GM21360 (cell line): ENCODE measurements around the gene LMO7.

Experiments used
- ATAC-seq: cut with Tn5 transposase; IDR thresholded peaks from one replicate; pipeline ENCODE4 v1.9.1; 2021; ENCODE audit warnings: mild to moderate bottlenecking, moderate library complexity; ENCODE audit not compliant: unreplicated experiment

LMO7 gene

DNA sequence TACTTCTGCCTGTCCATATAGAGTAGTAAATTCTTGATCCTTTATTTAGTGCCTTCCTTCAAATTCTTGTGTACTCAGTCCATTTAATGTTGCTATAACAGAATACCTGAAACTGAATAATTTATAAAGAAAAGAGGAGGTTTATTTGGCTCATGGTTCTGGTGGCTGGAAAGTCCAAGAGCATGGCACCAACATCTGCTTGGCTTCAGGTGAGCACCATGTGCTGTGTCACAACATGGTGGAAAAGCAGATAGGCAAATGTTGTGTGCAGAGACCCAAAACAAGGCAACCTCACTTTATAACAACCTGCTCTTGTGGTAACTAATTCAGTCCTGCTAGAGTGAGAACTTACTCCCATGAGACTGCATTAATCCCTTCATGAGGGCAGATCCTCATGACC is 195.3 kb downstream of the LMO7 start:
- no peak for ATAC-seq

DNA sequence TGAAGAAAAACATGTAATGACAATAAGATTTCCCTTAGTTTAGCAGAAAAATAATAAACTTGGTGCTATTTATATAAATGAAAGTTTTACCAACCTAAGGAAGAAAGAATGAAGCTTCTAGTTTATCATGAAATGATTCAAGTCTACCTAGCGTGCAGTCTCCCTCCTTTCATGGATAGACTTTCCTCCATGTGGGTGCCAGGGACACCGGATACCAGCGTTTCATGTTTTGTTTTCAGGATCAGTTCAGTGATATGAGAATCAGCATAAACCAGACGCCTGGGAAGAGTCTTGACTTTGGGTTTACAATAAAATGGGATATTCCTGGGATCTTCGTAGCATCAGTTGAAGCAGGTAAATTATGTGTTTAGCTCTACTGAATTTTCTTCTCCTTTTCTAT is 196.7 kb downstream of the LMO7 start:
- no peak for ATAC-seq

DNA sequence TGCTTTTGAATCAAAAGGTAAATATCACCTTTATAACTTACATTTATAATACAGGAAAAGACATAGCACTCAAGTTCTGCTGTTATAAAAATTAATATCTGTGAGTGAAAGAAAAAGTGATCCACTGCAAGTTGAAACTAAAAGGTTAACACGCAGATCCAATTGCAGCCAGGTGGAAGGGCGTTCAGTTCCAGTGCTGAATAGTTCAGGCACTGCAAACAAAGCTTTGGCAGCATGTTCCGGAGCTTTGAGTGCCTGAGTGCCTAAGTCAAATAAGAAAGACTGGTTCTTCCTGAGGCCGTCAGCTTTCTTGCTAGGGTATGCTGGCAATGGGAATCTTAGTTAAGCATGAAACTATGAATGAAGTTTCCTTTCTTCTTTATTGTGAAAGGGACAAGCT is 200.3 kb downstream of the LMO7 start:
- no peak for ATAC-seq

GRCh38 chr13:75838366-75839005 is 202.4 kb downstream of the LMO7 start:
- no peak for ATAC-seq

DNA sequence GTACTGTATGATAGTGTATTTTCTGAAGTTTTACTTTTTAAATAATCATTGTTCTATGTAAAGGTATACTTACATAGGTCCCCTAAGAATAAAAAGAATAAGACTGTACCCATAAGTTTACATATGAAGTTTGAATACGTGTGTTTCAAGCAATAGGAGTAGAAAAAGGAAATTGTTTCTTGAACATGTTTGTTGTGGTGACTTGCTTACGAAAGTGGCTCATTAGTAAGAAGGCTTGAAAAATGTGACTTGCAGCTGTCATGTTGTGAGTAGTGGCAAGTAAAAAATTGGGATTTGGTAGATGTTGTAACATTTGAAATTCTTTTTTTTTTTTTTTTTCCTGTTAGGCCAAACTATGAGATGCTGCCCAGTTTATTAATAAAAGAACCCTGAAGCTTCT is 203.3 kb downstream of the LMO7 start:
- ATAC-seq: no peak

GRCh38 chr13:75841905-75842304 is 205.8 kb downstream of the LMO7 start:
- ATAC-seq: no peak

- no peak for ATAC-seq
These were observed 206.9 kb downstream of the LMO7 start for GRCh38 chr13:75843074-75843473.

DNA sequence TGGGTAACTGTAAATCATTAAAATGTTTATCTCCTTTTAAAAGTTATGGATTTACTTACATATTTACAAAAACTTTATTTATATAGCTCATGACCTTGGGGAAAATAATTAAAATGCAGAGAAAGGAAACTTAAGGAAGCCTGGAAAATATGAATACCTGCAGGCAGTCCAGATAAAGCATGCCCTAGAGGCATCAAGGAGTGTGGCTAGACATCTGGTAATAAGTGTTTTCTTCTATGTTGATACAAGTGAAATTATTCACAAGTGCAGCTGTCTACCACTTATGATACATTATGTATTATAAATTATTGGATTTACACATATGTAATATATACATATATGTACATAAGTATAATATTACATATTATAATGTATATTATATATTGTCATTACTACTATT is 207.9 kb downstream of the LMO7 start:
- no peak for ATAC-seq

DNA sequence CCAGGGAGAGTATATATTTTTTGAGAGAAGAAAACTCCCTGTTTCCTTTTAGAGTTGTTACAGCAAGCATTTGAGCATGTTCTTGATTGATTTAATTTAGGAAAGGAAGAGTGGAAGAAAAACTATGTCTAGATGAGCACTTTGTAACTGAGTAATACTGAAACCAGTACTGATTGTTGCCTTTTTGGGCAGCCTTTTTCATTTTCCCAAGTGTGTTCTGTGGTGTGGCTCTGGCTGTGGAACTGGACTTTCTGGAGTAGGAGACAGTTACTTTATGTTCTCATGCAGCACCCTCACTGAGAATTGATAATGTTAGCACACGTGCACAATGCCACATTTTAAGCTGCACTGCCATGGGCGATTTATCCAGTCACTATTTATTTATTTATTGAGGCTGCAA is 211.5 kb downstream of the LMO7 start:
- peak; percentile 75 for ATAC-seq

GRCh38 chr13:75850916-75851315 is 214.8 kb downstream of the LMO7 start:
- no peak for ATAC-seq

DNA sequence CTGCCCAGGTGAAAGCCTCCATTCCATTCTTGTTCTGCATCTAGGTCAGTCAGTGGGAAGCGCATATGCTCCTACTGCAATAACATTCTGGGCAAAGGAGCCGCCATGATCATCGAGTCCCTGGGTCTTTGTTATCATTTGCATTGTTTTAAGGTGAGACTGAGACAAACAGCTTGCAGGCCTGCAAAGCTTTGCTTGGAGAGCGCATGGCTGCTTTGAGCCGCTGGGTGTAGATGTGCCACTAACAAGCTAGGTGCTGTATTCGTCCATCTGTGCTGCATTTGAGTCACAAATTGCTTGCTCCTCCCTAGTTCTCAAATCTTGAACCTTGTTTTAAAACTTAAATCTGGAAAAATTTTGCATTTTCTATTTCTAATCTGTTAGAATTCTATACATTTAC is 219.1 kb downstream of the LMO7 start:
- no peak for ATAC-seq

- ATAC-seq: no peak
These were observed 219.7 kb downstream of the LMO7 start for GRCh38 chr13:75855847-75856246.

- no peak for ATAC-seq
These were observed 221.2 kb downstream of the LMO7 start for GRCh38 chr13:75857291-75857690.

DNA sequence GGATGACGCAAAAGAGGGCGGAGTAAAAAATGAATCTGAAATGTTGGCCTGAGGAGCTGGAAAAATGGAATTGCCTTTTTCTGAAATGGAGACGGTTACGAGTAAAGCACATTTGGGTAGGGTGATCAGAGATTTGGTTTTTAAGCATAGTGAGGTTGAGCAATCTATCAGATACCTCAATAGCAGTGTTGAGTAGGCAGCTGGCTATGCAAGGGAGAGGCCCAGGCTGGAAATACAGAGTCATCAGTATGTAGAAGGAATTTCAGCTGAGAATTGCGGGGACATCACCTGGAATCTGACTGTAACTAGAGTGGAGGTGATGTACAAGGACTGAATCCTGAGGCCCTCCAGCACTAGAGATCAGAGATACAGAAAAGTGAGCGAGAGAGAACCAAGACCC is 224.8 kb downstream of the LMO7 start:
- ATAC-seq: no peak

DNA sequence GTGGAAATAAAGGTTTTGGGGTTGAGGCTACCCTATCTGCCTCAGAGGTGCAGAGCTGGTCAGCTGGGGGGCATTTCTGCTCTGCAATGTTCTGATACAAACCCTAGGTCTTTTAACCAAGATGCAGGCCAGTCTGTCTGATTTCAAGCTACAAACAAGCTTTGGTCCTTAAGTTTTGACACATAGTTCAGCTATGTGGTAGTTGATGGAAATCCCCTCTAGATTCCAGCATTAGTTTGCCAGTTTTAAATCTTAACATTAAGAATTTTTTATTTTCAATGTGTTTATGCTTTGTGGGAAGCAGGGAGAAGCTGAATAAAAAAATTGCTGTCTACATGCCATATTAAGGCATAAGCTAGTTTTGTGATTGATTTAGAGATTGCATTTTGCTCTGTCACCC is 225.7 kb downstream of the LMO7 start:
- ATAC-seq: no peak

- no peak for ATAC-seq
These were observed 228.6 kb downstream of the LMO7 start for GRCh38 chr13:75864718-75865117.

DNA sequence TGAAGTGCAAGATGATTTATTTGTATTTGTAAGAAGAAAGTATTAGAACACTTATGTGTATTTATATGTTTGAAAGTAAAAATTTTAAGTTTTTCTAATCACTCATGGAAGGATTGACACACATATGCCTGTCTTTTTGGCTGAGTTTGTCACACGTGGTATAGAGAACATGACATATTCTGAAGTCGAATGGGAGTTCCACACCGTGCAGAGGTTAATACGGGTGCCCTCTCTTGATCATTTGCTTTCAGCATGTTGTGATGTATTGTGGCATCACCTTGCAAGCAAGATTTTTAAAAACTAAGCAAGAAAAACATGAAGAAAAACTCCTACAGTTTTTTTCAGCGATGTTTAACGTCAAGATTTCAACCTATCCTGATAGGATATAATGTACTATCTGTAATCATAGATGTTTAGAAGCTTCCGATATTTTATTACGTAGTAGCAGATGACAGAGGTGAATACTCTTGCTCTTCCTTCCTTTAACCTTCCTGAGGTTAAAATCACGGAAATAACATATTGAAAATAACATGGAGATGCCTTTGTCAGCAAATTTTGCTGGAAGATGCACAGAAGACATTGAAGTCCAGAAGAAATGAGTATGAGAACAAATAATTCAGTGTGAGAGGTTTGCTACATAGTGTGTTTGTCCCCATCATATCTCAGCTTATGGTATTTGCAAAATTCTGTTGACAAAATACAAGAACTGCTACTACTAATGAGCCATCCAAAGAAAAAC is 231.4 kb downstream of the LMO7 start:
- ATAC-seq: no peak

DNA sequence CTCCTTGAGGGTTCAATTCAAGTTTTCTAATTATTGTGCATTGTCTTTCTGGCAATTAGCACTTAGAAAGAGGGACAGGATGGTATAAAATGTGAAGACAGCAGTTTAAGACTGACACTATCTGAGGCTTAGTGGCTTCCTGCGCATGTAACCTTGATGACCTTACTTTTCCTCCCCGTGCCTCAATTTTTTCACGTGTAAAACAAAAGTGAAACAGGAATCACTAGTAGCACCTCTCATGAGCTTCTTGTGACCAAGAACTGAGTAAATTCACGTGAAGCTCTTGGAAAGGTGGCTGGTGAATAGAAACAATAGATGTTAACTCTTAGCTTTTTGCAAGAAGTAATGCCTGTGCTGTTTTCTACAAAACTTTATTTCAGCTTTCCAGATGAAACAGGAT is 233.9 kb downstream of the LMO7 start:
- ATAC-seq: no peak

DNA sequence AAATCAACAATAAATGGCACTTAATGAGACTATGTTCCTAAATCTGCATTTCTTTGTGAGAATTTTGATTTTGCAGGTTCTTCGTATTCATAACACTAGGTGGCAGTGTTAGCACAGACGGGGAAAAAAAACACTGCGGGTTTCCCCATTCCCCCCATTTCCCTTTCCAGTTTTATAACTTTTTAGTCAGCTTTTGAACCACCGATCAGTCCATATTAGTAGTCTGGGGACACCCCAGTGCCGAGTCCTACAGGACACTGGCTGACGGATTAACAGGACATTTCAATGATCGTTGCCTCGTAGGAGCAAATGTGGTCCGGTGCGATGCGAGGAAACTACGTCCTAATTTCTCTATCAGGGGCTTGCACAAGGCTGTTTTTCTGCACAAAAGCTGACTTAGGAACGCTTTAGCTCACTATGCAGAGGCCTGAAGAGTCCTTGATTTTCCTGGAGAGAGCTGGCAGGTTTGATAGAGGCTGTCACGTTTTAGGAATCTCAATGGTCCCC is 234.3 kb downstream of the LMO7 start:
- no peak for ATAC-seq

GRCh38 chr13:75871059-75871458 is 234.9 kb downstream of the LMO7 start:
- no peak for ATAC-seq

DNA sequence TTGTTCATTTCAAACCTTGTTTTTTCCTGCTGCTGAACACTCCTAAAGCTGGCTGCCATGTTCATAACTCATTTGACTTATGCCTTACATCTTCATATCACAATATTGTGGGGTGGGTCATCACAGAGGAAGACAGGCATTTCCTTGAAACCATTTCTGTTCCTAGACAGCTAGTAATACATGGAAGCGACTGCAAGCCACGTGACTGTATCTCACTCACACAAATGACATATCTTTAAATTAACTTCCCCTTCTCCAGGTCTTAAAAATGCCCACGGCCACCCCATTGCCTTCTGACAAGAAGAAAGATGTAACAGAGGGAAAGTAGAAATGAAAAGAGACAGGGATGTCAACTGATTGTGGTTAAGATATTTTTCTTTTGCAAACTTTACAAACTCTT is 236.8 kb downstream of the LMO7 start:
- ATAC-seq: no peak

DNA sequence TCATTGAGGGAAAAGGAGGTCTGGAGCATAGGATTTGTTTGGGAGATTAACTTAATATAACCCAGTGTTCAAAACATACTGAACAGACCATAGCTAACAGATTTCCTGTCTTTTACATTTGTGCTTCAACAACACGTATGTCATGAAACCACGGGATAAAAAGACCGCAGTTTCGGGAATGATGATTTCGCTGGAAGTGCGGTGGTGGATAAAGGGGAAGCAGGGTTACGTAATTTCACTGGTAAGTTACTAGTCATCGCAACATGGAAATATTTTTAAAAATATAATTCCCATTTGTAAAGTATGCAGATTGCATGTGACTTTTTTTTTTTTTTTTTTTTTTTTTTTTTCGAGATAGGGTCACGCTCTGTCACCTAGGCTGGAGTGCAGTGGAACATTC is 237.4 kb downstream of the LMO7 start:
- ATAC-seq: no peak

DNA sequence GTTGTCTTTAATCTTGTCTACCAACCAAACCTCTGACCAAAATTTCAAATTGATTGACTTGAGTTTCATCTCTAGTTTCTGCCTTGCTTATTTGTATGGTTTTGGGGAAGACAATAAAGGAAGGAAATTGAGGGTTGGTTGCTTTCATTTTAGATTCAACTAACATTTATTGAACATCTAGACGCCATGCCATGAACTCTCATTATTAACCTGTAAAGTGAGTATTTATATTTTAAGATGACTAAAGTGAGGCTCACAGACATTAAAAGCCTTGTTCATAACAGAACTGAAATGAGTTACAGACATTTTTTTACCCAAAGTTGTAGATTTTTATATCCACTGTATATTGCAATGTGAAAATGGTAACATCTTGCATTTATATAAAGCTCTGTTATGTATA is 239.3 kb downstream of the LMO7 start:
- ATAC-seq: no peak
